Spinal cord (tissue), 10 donors: ENCODE measurements around the gene KLHL29. TPM values are rescaled to one million over a fixed set of nuclear protein-coding genes. Genes with fewer than 3 reads are reported as not detected.

Experiments used
- DNase-seq, 6 donors: peaks; one replicate each; pipeline versions ENCODE4 v3.0.0 to v3.0.0-alpha.2; 2013 to 2015; ENCODE audit warnings: low spot score in 6 of 6, low read depth in 4 of 6
- H3K27ac ChIP-seq: one replicate; pipeline ENCODE4 v1.5.1; 2013; ENCODE audit warnings: low read depth, low read length, control low read depth
- H3K27me3 ChIP-seq: one replicate; pipeline ENCODE4 v1.6.1; 2013; ENCODE audit warnings: low read length; ENCODE audit not compliant: control insufficient read depth, insufficient read depth
- H3K36me3 ChIP-seq: one replicate; pipeline ENCODE4 v1.6.1; 2013; ENCODE audit warnings: low read length; ENCODE audit not compliant: control insufficient read depth, insufficient read depth
- H3K4me1 ChIP-seq: one replicate; pipeline ENCODE4 v1.6.1; 2013; ENCODE audit warnings: low read length; ENCODE audit not compliant: control insufficient read depth, insufficient read depth
- H3K4me3 ChIP-seq: one replicate; pipeline ENCODE4 v1.5.1; 2013; ENCODE audit warnings: low read depth, low read length, control low read depth
- H3K9me3 ChIP-seq: one replicate; pipeline ENCODE4 v1.6.1; 2013; ENCODE audit warnings: low read length; ENCODE audit not compliant: control insufficient read depth, insufficient read depth
- WGBS: methylation state at CpG from one replicate; pipeline ENCODE4 v1.1.5; 2013; ENCODE audit warnings: missing lambda C conversion rate; ENCODE audit not compliant: insufficient coverage; 5-methylcytosine and 5-hydroxymethylcytosine counted together
- polyA plus RNA-seq, 2 donors: library from polyadenylated mRNA; unstranded; fragments of 120-200 nt; gene quantifications; one replicate each; pipeline ENCODE4 v1.2.1, GENCODE V29; 2013; ENCODE audit not compliant: insufficient read length in 2 of 2
- total RNA-seq, 2 donors: library from RNA; depleted of rRNA in 1 of 2; stranded (reverse); fragments of 120-200 nt in 1 of 2; fragments of >200 nt in 1 of 2; gene quantifications; one replicate each; pipeline versions ENCODE4 v1.2.3 to v1.2.4, GENCODE V29; 2013 to 2014
- donor health status: healthy.

Gene KLHL29
- total and polyA plus RNA-seq, 4 donors, result 8.7 to 19.4 (median 14.0) TPM

GRCh38 chr2:23497536-23497935, 112.6 kb downstream of the KLHL29 start:
- WGBS, result 72% methylated on average over 6 of the region's 6 CpGs

GRCh38 chr2:23498943-23499342, 114.0 kb downstream of the KLHL29 start:
- Histone ChIP-seq H3K4me1 (peaks cover 62% of the 10 kb centered on the region), H3K27me3 (no peaks in the 10 kb centered on the region), H3K4me3 (no peak overlapping the region), H3K27ac (no peak overlapping the region), H3K36me3 (peaks cover 2% of the 10 kb centered on the region), H3K9me3 (no peaks in the 10 kb centered on the region)
- WGBS, result 88% methylated on average over 3 of the region's 7 CpGs
- DNase-seq, result no peak

More at GRCh38 chr2:23497536-23497935, 112.6 kb downstream of the KLHL29 start:
- H3K27me3 ChIP-seq, result no peaks in the 10 kb centered on the region
- no peaks in the 10 kb centered on the region for H3K9me3 ChIP-seq
- H3K36me3 ChIP-seq, result peaks cover 2% of the 10 kb centered on the region
- DNase-seq, result no peak
- H3K4me1 ChIP-seq, result peaks cover 48% of the 10 kb centered on the region
- no peak overlapping the region for H3K4me3 ChIP-seq
- H3K27ac ChIP-seq, result no peak overlapping the region

DNA sequence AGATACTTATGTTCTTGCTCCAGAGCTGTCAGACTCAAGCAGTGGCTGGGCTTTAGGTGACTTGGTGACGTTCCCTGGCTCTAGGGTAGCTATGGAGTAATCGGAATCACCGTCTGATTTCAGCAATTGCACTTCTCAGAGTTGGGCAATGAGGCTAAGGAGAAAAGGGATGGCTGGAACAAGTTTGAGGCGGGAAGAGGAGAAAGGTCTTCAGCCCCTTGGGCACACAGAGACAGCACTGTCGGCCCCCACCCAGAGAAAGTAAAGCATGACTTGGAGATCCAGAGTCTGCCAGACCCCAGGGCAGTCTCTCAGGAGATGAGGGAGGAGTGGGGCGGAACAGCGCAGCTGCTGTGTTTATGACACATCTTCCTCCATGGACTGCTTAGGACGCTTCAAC, 114.5 kb downstream of the KLHL29 start:
- H3K4me3 ChIP-seq, result no peak overlapping the region
- no peaks in the 10 kb centered on the region for H3K9me3 ChIP-seq
- no peak overlapping the region for H3K27ac ChIP-seq
- 92% methylated on average over 7 of the region's 8 CpGs for WGBS
- no peaks in the 10 kb centered on the region for H3K27me3 ChIP-seq
- peaks cover 5% of the 10 kb centered on the region for H3K36me3 ChIP-seq
- no peak for DNase-seq
- H3K4me1 ChIP-seq, result peaks cover 66% of the 10 kb centered on the region

- WGBS, result 92% methylated on average over 11 of the region's 12 CpGs
- Histone ChIP-seq H3K4me1 (peaks cover 72% of the 10 kb centered on the region), H3K27me3 (no peaks in the 10 kb centered on the region), H3K36me3 (peaks cover 6% of the 10 kb centered on the region), H3K9me3 (no peaks in the 10 kb centered on the region), H3K4me3 (no peak overlapping the region), H3K27ac (no peak overlapping the region)
- DNase-seq, result no peak
Measured at GRCh38 chr2:23500836-23501235, 115.9 kb downstream of the KLHL29 start.

DNA sequence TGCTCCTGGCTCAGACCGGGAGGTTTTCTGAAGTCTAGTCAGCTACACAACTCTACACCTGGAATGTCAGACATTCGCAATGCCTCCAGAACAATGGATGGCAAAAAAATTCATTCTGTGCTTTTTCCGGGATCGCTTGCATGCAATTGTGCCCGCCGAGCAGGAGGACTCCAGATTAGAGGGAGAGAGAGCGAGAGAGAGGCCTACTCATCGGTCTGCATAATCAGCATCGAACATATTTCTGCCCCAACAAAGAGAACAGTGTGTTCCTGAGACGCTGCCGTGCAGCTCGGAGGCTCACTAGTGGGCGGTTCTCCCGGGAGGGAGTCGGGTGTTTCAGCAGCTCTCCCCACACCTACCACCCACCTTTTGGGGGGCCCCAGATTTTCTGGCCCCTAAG, 117.1 kb downstream of the KLHL29 start:
- peak overlapping the region; percentile 63 for H3K27ac ChIP-seq

GRCh38 chr2:23503097-23503496, 118.1 kb downstream of the KLHL29 start:
- H3K27me3 ChIP-seq, result no peaks in the 10 kb centered on the region
- H3K27ac ChIP-seq, result peak overlapping the region; percentile 74
- H3K4me1 ChIP-seq, result peaks cover 77% of the 10 kb centered on the region
- no peaks in the 10 kb centered on the region for H3K9me3 ChIP-seq
- WGBS, result 59% methylated on average over 6 of the region's 6 CpGs
- DNase-seq, result no peak
- no peak overlapping the region for H3K4me3 ChIP-seq
- peaks cover 6% of the 10 kb centered on the region for H3K36me3 ChIP-seq

More for the DNA sequence above, 117.1 kb downstream of the KLHL29 start:
- no peak overlapping the region for H3K4me3 ChIP-seq
- no peaks in the 10 kb centered on the region for H3K27me3 ChIP-seq
- 36% methylated on average over 14 of the region's 15 CpGs for WGBS
- H3K4me1 ChIP-seq, result peaks cover 76% of the 10 kb centered on the region
- H3K9me3 ChIP-seq, result no peaks in the 10 kb centered on the region
- peak in 2 of 6 donors; percentile 80 to 82 for DNase-seq
- peaks cover 6% of the 10 kb centered on the region for H3K36me3 ChIP-seq

GRCh38 chr2:23503682-23504081, 118.7 kb downstream of the KLHL29 start:
- Histone ChIP-seq H3K27me3 (no peaks in the 10 kb centered on the region), H3K36me3 (peaks cover 6% of the 10 kb centered on the region), H3K27ac (peak overlapping the region; percentile 74), H3K4me1 (peaks cover 77% of the 10 kb centered on the region), H3K4me3 (no peak overlapping the region), H3K9me3 (no peaks in the 10 kb centered on the region)
- peak in 3 of 6 donors; percentile 18 to 66 (median 50) for DNase-seq
- 29% methylated on average over 5 of the region's 7 CpGs for WGBS

GRCh38 chr2:23504591-23504990, 119.6 kb downstream of the KLHL29 start:
- WGBS, result 85% methylated on average over 8 of the region's 8 CpGs

GRCh38 chr2:23505218-23505983, 120.4 kb downstream of the KLHL29 start:
- no peak overlapping the region for H3K4me3 ChIP-seq
- H3K27me3 ChIP-seq, result no peaks in the 10 kb centered on the region
- H3K9me3 ChIP-seq, result no peaks in the 10 kb centered on the region
- DNase-seq, result no peak
- H3K36me3 ChIP-seq, result peaks cover 6% of the 10 kb centered on the region
- H3K27ac ChIP-seq, result no peak overlapping the region
- H3K4me1 ChIP-seq, result peaks cover 75% of the 10 kb centered on the region
- 92% methylated on average over 8 of the region's 9 CpGs for WGBS

More at GRCh38 chr2:23504591-23504990, 119.6 kb downstream of the KLHL29 start:
- no peak overlapping the region for H3K4me3 ChIP-seq
- H3K36me3 ChIP-seq, result peaks cover 6% of the 10 kb centered on the region
- H3K9me3 ChIP-seq, result no peaks in the 10 kb centered on the region
- DNase-seq, result no peak
- H3K4me1 ChIP-seq, result peaks cover 73% of the 10 kb centered on the region
- no peaks in the 10 kb centered on the region for H3K27me3 ChIP-seq
- peak overlapping the region; percentile 74 for H3K27ac ChIP-seq

DNA sequence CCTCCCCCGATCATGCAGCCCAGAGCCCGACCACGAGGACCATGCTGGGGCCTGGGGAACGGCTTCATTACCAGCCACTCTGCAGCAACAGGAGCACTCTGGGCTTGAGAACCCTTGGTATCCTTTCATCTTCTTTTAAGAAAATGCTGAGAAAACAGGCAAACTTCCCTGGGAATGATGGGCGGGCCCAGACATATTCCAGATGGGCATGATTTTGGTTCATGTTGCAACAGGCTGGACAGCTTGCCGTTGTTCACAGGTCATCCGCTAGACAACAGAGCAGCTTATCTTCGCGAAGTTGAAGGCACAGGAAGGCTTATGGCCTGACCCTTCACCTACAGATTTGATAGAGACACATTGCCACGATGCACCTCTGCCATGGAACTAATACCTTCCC, 121.0 kb downstream of the KLHL29 start:
- peaks cover 6% of the 10 kb centered on the region for H3K36me3 ChIP-seq
- DNase-seq, result no peak
- peaks cover 77% of the 10 kb centered on the region for H3K4me1 ChIP-seq
- WGBS, result 83% methylated on average over 10 of the region's 10 CpGs
- H3K27me3 ChIP-seq, result no peaks in the 10 kb centered on the region
- no peaks in the 10 kb centered on the region for H3K9me3 ChIP-seq
- H3K27ac ChIP-seq, result peak overlapping the region; percentile 38
- no peak overlapping the region for H3K4me3 ChIP-seq
